GM19463 (cell line): ENCODE measurements around the gene GALNT12.

Experiments used
- ATAC-seq: cut with Tn5 transposase; IDR thresholded peaks from one replicate; pipeline ENCODE4 v1.9.1; 2021; ENCODE audit warnings: mild to moderate bottlenecking, moderate library complexity; ENCODE audit not compliant: unreplicated experiment

Gene GALNT12

DNA sequence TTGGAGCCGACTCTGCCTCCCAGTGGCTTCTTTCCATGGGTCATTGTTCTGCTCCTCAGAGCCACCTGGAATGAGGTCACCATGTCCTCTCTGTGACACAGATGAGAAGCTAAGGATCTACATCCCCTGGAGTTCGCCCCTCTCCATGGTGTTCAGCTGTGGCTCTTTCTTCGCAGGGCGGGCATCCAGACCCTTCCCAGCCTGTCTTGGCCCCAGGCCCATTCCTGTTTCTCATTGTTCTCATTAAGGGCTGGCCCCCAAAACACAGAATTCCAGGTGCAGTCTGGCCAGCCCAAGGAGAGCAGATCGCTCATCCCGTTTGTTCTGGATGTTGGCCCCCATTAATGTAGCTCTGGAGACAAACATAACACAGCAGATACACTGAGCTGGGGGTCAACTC, 69.8 kb downstream of the GALNT12 start:
- no peak for ATAC-seq

- ATAC-seq = no peak
Observed at GRCh38 chr9:98879094-98879962, 71.9 kb downstream of the GALNT12 start.

GRCh38 chr9:98879963-98880310, 72.5 kb downstream of the GALNT12 start:
- ATAC-seq = no peak

DNA sequence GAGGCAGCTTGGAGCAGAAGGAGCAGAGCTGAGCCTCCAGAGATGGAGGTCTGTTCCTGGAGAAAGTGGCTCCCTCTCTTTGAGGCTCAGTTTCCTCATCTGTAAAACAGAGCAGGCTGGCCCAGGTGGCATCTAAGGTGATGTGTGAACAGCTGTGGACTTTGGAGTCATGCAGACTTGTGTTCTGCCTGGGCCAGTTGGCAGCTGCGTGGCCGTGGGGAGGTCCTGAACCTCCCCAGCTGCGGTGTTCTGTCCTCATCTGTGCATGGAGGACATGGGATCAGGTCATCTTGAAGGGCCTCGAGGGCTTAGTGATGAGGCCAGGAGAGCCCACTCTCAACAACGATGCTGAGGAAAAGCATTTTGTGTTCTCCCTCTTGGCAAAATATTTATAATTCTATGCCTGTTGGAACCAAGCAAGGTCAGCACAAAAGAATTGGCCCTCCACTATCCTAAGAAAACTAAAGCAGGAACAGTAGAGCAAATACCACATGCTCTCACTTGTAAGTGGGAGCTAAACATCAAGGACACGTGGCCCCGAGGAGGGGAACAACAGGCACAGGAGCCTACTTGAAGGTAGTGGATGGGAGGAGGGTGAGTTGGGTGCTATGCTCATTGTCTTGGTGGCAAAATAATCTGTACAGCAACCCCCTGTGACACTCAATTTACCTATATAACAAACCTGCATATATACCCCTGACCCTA, 73.0 kb downstream of the GALNT12 start:
- ATAC-seq = no peak

- no peak for ATAC-seq
Observed at GRCh38 chr9:98881356-98881755, 73.9 kb downstream of the GALNT12 start.

GRCh38 chr9:98881836-98882568, 74.5 kb downstream of the GALNT12 start:
- no peak for ATAC-seq

GRCh38 chr9:98882569-98882923, 75.1 kb downstream of the GALNT12 start:
- no peak for ATAC-seq

- no peak for ATAC-seq
Observed at GRCh38 chr9:98883276-98883675, 75.8 kb downstream of the GALNT12 start.

GRCh38 chr9:98884849-98885248, 77.4 kb downstream of the GALNT12 start:
- no peak for ATAC-seq

DNA sequence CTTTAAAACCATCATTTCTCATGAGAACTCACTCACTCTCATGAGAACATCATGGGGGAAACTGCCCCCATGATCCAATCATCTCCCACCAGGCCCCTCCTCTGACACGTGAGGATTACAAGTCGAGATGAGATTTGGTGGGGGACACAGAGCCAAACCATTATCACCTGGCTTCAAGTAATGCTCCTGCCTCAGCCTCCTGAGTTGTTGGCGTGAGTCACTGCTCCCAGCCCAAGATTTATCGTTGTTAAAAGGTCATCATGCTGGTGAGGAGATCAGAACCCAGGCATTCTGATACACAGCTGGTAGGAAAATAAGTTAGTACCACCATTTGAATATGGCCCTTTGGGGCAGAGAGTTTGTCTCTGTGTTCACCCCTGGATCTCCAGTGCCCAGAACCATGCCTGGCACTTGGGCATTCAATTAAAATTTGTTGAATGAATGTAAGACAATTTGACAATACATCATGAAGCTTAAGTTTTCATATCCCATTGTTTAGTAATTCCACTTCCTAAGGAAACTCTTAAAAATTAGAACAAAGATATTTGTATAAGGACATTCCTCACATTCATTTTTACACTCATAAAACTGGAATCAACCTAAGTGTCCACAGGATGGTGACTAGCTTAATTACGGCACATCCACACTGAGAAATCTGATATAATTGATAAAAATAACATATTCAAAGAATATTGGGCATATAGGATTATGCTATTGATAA, 78.3 kb downstream of the GALNT12 start:
- ATAC-seq = no peak

GRCh38 chr9:98886691-98887229, 79.3 kb downstream of the GALNT12 start:
- ATAC-seq = no peak

DNA sequence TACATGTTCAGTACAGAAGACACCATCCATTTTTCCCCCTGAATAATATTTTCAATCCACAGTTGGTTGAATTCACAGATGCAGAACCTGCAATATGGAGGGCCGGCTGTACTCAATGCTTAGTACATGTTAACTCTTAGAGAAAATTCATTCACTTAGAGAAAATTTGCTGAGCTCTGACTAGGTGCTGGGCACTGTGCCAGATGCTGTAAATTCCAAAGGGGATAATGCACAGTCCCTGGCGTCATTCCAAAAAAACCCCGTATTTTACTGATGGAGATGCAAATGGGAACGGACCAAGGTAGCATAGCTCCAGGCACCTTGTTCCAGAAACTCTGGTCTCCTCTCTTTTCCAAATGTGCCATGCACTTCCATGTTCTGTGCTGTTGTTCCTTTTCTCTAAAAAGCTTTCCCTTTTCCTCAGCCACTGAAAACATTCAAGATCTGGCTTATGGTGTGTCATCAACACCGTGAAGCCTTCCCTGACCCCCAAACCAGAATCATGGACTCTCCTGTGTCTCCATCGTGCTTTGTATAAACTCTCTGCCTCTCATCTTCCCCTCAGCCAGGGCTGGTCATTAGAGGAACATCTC, 80.5 kb downstream of the GALNT12 start:
- ATAC-seq = no peak

DNA sequence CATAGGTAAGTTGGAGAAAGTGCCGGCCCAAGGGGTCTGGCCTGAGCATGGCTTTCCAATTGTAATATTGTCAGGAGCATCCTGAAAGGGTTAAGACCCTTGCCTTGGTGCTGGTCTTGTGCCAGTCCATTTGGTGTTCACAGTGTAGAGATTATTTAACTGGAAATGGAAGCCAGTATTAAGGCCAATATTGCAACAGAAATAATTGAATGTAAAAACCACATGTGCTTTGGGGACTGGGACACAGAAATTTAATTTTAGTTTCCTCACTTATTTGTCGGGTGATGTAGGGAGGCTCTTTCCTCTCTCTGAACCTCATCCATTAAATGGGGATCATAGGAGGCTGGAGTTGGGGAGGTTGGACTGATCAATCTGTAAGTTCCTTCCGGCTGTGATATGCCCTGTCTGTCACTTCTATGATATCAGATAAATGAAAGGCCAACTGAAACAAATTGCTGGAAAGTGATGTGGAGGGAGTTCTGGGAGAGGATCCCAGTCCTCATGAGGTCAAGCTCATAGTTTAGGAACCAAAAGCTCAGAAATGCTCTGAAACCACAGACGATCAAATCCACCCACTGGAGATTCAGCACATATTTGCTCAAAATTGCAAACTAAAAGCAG, 81.4 kb downstream of the GALNT12 start:
- no peak for ATAC-seq

- ATAC-seq = no peak
Observed at GRCh38 chr9:98890256-98890655, 82.8 kb downstream of the GALNT12 start.

DNA sequence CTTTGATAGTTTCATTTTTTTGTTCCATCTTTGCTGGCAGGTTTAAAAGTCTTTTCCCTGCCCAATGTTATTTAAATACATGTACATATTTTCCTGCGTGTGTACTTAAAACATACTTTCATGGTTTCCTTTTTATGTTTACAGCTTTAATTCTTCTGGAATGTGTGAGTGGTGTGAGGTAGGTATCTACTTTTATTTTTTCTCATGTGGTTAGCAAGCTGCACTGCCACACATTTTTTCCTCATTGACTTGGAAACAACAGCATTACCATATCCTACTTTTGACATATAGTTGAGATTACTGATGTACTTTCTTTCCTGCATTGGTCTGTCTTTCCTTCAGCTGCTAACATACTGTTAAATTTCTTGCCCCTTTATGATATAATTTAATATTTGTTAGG, 84.8 kb downstream of the GALNT12 start:
- no peak for ATAC-seq

GRCh38 chr9:98892690-98893089, 85.2 kb downstream of the GALNT12 start:
- ATAC-seq = no peak

DNA sequence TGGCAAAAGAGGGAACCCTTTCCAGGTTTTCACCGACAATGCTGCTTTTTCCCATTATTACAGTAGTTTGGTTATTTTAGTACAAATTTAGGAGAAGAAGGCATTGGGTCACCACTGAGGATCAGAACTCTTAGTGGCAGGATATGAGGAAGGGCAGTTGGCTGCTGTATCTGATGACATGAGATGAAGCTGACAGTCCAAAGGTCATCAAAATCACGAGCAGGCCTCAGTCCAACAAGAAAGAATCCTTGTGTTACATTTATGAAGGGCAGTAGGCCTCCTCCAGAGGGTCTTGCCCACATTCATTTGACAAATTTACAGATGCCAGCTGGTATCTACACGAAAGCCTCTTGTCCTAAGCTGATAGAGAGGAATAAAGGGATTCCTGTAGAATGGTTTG, 86.7 kb downstream of the GALNT12 start:
- ATAC-seq = no peak

DNA sequence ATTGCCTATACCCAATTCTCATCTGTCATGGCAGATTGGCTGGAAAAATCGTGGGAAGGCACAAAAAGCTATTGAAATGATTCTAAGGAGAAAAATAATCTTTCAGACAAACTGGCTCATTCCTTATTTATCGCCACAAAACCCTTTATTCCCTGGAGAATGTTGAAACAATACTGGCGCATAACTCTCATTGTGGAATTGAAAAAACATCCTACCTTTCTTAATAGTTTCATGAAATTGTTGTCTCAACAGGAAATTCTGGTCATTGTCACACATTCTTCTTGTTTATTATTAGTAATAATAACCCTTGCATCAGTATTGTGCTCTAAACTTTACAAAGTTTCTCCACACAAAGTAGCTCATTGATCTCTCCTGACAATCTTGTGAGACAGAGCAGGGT, 87.3 kb downstream of the GALNT12 start:
- no peak for ATAC-seq

- no peak for ATAC-seq
Observed at GRCh38 chr9:98896632-98897031, 89.2 kb downstream of the GALNT12 start.

DNA sequence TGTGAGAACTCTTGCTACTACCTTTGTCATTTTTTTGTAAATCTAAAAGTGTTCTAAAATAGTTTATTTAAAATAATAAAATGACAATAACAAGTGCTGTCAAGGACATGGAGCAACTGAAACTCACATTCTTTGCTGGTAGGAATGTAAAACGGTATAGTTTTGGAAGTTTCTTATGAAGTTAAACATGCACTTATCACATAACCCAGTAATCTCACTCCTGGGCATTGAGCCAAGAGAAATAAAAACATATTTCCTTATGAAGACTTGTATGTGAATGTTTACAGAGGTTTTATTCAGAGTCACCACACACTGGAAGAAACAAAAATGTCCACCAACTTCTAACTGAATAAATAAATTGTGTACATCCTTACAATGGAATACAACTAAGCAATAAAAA, 90.3 kb downstream of the GALNT12 start:
- ATAC-seq = no peak
